HG03097 (cell line): ENCODE results near the gene HOXA3.

Experiments used
- ATAC-seq: cut with Tn5 transposase; IDR thresholded peaks from one replicate; pipeline ENCODE4 v1.9.1; 2021; ENCODE audit not compliant: unreplicated experiment, low FRiP score

The HOXA3 gene

DNA sequence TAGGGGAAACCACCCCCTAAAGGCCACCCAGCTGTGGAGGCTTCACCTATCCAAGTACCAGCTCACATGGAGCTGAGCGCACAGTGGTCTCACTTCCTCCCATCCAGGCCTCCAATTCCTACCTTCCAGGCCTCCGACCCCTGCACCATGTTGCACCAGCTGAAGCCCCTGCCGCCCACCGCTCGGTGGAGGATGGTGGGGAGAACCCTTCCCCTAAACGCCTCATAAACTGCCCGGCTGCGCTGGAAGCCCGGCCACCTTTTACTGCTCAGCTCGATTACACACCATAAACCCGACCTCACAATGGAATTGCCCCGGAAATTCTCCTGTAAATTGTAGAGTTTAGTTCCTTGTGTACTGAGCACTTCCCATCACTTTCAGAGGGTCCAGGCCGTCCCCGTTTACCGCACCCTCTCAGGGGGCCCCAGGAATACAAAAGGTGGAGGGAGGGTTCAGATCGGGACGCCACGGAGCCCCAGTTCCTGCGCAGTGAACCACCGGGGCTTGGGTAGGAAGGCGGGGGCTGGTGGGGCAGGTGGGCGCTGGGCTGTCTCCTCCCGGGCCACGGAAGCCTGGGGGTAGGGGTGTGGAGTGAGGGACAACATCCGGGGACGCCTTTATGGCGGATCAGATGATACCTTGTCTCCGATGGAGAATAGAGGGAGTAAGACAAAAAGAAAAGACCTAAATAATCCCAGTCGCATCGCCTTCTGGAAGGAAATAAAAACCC lies 5.5 kb upstream of the HOXA3 start:
- ATAC-seq = no peak

DNA sequence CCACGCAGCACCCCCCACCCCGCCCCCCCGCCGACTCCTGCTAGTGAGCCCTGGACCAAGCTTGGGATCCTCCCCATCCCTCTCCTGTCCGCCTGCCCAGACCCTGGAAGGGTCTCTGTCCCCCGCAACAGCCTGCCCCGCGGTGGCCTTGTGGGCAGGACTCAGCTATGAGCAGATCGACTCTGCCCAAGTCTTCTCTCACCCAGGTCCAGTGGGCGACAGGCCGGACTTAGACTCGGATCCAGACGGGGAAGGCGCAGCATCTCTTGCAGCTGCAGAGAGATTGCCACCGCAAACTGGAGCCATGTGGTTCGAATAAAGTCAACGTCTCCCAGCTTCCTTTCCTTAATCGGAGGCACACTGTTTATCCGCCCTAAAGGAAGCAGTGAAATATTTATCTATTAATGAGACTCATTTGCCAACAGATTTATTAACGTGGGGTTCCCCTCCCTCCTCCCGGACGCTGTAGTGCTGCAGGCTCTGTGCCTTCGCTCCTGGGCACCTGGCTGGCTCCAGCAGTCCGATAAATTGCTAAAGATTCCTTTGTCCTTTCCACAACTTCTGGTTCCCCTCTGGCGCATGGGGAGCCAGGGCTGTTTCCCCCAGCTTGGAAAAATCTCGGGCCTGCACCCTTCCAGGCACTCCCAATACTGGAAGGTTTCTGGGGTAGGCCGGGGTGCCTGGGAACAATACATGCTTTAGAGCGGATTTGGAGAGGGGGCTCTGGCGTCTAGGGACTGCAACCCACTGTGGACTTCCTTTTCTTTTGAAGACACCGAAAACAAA lies 4.7 kb upstream of the HOXA3 start:
- ATAC-seq = no peak

DNA sequence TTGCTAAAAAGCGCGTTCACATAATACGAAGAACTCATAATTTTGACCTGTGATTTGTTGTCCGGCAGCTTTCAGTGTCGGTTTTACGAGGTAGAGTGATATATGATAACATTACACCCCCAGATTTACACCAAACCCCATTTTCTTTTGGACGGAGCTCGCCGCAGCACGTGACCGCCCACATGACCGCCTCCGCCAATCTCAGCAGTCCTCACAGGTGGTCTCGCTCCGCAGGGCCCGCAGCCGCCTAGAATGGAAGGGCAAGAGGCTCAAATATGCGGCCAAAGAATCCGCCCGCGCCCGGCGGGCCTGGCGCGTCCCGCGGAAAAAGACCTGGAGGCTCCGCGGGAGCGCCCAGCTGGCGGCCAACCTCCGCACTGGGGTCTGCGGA lies 4.1 kb upstream of the HOXA3 start, which contains the start of gene HOXA7:
Gene HOXA7 (minus strand): TSS at position 168 of the 391 bp plus-strand sequence. CDS start 130 bp downstream, at position 38.
- no peak for ATAC-seq

DNA sequence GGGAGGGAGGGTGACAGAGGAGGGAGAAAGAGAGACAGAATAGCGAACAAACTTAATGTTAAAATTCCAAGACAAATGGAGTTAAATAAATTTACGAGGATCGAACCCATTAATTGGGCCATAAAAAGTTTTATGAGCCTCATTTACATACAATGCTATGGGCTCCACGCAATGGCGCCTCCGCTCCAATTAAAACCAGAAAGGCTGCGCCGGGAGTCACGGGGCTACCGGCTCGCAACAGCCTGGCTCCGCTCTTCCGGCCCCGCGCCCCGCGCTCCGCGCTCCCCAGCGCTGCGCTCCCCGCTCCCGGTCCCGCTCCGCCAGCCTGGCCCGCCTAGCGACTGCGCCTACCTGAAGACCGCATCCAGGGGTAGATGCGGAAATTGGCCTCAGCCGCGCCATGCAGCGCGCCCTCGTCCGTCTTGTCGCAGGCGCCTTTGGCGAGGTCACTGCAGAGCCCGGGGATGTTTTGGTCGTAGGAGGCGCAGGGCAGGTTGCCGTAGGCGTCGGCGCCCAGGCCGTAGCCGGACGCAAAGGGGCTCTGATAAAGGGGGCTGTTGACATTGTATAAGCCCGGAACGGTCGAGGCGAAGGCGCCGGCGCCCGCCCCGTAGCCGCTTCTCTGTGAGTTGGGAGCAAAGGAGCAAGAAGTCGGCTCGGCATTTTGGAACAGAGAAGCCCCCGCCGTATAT lies 3.6 kb upstream of the HOXA3 start:
- no peak for ATAC-seq

DNA sequence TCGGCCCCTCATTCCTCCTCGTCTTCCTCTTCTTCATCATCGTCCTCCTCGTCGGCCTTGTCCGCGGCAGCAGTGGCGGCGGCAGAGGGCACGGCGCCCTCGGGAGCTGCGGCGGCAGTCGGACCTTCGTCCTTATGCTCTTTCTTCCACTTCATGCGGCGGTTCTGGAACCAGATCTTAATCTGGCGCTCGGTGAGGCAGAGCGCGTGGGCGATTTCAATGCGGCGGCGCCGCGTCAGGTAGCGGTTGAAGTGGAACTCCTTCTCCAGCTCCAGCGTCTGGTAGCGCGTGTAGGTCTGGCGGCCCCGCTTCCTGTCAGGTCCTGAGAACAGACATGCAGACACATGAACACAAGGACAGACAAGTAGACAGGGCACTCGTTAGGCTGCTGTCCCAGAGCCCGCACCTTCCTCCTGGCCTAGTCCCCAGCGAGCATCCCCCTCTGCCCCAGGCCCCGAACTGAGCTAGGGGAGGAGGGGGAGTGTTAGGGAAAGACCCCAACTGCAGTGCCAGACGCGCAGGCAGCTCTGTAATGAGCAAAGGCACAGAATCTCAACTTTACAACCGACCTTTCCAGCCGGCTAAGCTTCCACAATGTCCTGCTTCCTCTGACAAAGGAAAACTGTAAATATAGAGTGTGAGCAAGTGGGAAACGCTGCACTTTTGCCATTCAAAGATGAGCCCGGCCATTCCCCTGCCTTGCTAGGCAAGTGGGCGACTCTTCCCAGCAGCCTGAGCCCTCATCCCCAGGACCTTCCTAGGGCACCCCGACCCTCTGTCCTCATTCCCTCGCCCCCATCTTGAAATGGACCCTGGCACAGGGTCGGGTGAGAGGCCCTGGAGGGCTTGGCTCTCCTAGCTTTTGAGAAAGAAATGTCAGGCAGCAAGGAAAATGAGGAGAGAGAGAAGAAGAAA lies 2.8 kb upstream of the HOXA3 start:
- no peak for ATAC-seq

DNA sequence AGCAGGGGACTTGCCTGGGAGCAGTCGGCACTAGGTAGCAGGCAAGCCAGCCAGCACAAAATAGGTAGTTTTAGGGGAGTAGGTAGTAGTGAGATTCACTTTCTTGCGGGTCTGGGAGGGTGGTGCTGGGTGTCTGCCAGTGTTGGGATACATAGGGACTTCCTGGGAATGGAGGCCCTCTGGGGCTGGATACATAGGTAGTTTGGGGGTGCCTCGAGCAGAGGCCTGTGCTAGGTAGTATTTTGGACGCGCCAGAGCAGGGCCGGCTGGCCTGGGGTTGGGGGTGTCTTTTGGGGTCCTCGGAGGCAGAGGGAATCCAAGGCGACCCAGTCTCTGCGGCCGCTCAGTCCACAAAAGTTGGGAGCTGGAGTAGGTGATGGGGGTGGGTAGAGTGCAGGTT lies 2.0 kb upstream of the HOXA3 start:
- ATAC-seq = no peak

DNA sequence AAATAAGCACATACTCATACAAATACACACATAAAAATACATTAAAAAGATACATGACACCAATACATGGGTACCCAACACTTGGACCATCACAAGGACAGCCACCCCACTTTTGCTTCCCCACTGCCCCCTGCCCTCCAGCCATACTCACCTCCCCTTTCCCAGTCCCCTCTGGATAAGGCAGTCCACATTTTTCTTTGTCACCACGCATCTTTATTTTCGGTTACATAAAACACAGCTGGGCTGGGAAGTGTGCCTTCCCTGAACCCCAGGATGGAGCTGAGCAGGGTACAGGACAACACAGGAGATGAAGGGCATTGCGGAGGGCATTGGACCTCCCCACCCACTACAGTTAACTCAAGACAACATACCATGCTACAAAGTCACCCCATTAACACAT lies 1.1 kb upstream of the HOXA3 start:
- ATAC-seq = no peak

DNA sequence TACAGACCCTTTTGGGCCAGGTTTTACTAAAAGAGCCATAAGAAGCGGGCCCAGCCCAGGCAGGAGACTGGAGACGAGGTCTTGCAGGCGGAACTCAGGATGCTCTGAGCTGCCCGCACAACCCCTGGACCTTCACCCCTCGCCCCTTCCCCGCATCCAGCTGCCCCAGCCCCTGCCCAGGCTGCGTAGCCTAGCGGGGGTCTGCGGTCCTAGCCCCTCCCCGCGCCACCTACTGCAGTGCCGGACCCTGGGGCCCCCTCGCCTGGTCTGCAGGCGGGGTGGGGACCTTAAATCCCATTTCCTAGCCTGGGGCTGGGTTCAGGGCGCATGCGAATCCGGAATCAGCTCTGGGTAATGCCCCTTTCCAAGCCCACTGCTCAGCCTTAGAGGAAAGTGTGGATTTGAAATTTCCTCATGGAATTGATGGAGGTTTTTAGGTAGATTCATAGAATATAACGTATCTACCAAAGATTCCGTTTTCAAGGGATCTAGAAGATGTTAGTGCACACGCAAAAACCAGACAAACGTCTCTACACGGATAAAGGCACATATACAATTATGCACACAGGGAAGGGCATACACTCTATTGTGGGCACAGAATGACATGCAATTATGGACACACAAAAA lies 546 bp upstream of the HOXA3 start:
- no peak for ATAC-seq

DNA sequence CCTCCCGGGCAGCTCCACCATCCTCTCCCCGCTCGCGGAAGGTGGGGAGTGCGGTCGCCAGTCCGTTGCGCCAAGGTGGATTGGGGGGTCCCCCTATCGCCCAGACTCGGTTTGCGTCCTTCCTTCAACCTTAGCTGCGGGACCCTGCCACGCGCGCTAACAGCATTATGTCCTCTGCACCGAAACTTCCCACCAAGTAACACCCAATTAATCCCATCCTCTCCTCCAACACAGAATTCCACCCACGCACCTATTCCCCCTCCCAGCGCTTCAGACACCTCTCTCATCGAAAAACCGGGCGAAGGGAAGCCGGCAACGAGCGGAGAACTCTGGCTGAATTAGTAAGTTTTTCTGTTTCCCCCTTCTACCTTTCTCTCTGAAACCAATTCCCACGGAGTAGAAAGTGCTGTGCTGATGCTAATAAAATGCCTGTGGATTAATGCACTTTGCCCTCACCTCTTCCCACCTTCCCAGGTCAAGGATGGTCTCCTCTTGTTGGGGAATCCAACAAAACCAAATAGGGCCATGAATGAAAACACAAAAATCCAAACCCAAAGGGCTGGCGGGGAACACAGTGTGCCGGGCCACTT lies 947 bp downstream of the HOXA3 start:
- no peak for ATAC-seq

DNA sequence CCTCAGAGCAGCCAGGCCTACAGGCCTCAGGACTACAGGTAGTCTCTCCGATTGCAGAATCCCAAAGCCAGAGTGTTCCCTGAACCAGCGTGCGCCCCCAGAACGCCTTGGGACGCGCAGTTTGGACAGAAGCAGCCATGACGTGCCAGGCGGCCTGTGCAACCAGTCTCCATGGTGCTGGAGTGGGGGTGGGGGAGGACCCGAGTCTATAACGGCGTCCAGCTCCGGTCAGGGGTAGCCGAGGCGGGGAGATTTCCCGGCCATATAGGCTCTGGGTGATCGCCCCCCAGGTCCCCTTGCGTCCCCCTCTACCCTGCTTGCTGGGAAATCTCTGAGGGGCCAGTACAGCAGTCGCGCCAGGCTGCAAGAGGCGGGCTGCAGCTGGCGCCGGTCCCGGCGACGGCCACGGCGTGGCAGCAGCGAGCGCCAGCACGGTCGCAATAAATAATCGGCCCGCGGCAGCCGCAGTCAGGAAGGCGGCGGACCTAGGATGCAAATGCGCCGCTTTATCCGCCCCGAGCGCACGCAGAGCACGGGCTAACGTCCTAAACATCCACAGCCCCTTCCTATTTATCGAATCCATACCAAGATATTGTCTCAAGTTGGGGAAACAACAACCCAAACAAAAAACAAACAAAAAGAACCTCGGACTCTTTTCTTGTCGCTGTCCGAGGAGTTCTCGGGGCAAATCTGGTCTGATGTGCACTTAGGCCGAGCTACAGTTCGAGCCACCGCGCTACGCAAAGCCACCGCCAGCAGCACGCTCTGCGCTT lies 1.6 kb downstream of the HOXA3 start:
- no peak for ATAC-seq

DNA sequence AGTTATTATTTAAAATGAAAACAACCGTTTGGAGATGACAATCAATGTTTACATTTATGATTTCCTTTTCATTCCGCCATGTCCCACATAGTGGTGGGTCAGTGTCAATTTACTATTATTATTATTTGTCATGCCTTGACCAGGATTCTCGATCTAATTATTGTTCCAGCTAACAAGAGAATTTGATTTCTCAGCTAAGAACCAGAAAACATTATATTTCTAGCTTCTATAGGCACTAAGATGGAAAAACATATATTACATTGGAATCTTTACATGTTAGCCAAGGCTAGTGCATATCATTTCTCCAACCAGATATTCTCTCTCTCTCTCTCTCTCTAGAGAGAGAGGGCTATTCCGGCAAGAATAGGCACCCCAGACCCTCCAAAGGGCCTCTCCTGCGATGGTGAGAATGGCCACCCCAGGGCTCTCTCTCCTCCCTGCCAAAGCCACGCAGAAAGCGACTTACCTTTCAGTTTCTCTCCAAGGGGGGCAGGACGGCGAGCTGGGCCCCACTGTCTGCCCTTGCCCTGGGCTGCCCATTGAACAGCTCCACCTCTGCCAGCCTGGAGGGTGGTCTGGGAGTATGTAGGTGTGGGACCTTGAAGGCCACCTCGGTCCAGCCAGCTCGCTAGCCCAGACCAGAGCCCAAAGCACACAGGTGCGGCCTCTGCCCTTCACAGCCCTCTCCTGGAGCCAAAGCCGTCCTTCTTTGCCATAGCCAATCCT lies 2.4 kb downstream of the HOXA3 start:
- ATAC-seq = no peak

DNA sequence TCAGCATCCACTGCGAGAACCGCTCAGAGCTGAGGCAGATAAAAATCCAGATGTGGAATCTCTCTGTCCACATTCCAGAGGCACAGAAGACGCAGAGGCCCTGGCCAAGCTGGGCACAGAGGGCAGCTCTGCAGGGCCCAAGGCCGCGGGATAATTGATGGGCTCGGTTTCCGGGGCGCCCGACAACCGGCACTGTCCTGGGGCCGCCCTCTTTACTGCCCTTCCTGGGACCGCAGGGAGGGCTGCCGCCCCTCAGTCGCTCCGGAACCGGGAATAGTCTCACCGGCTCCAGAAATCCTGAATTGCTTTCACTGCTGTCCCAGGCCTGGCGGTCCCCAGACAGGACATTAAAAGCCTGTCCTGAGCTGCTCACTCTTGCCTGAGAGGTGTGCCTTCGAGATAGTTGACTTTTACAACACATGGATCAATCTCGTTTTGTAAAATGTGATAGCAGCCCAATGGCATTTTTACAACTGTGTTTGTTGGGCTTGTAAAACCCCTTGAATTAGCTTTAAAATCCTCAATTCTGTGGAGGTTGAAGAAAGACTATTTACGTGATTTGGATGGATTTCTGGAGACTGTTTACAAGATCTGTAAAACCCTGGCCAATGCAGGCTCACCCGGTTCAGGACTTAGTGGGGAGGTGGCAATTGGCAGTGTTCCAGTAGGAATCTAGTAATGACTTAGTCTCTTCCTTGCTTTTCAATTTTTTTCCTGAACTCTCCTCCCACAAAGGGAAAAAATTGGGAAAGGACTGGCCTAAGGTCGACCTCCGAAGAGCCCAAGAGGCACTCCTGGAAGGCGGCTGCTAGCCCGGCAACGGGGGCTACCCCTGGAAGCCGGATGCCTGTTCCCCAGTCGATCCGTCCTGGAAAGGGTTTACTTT lies 3.4 kb downstream of the HOXA3 start:
- ATAC-seq = no peak

DNA sequence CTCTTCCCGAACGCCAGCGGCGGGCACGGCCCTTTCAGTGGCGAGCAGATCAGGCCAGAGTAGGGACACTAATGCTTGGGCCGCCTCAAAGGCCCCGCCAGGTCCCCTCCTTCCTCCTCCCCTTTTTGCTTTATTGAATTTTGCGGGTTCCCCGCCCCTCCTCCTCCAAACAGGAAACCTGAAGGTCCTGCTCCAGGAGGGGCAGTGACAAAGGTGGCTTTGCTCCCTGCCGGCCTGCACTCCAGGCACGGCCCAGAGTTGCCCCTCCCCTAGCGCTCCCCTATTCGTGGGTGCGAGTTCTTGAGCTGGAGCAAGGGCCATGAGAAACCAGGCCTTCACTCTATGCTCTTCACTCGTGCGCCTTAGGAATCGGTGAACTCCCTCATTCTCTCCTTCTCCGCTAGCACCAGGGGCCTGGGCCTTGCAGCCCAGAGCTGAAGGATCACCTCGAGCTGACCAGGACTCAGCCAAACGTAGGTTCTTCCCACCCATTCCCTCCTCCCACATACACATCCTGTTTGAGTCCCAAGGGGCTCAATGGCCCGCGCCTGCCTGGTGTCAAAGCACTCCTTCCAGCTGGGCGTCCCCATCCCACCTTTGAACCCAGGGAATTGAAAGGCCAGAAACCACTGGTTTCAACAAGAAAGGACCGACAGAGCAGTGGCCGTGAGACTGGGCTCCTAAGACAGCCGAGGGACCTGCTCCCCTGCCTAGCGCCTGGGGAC lies 4.2 kb downstream of the HOXA3 start:
- no peak for ATAC-seq

DNA sequence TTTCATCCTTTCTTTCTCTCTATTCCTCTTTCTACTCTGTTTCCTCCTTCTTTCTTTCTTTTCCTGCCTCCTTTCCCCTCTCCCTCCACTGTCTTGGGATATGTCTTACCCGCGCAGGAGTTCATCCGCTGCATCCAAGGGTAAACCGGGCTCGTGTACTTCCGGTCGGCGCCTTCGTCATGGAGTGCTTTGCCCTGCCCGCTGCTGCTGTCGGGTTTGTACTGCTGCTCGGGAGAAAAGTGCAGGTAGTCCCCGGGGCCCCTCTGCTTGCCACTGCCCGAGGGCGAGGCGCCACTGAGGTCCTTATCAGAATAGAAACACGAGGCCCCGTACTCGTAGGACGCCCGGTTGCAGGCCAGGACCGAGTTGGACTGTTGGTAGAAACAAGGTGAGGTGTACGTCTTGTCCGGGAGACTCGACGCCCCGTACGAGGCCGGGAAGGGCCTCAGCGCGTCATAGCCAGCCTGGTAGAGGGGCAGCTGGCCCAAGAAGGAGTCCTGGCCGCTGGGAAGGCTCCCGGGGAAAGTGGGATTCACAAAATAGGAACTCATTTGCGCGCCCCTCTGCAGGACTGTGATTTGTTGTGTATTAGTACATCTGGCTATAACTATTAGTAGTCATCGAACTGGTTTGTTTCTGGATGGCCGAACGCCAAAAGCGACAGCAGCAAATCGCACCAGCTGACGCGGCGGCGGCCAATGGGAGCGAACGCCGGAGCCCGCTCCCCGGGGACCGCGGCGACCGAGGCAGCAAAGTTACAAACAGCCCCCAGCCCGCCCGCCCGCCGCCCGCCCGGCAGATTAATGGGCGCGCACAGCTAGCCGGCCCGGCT lies 5.0 kb downstream of the HOXA3 start, which contains the start of gene HOXA6:
Gene HOXA6 (minus strand): TSS at position 576 of the 832 bp plus-strand sequence. CDS start 25 bp downstream, at position 551.
- ATAC-seq = no peak

DNA sequence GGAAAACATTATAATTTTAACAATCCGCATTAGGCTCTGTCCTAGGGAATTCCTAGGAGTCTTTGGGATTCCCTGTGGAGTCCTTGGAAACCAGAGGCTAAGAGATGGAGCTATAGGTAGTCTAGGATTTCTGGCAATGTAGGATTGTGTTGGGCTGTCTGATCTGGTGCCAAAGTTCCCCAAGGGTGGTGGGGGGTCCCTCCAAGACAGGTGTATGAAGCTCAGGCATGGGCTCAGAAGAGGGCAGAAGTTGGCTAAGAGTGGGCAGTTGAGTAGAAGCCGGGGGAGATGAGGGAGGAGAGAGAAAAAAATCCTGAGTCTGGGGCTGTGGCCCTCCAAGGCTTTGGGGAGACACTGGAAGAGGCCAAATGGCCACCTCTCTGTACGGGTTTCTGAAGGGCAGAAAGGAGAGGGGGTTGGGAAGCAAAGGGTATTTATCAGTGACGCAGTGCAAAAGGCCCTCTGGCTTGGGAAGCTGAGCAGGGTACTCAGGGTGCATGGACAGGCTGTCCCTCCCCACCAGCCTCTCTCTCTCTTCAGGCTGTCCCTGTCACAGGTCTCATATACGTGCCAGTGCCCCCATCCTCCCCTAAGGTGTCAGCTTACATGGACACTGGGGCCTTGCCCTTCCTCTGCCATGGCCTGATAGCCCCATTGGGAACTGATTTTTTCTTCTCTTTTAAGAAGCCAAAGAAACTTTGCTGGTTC lies 5.7 kb downstream of the HOXA3 start:
- no peak for ATAC-seq
